Astrocyte (in vitro differentiated cells and primary cell): ENCODE measurements around the gene FCRLA.

Experiments used
- CTCF ChIP-seq: IDR thresholded peaks from 2 replicates; pipeline ENCODE4 v1.5.1; 2011; ENCODE audit warnings: low read depth, mild to moderate bottlenecking, inconsistent platforms, low read length, moderate library complexity; ENCODE audit not compliant: insufficient read depth
- EZH2 ChIP-seq: IDR thresholded peaks from 2 replicates; pipeline ENCODE4 v1.6.1; 2012; ENCODE audit warnings: mild to moderate bottlenecking, low read length, inconsistent platforms; ENCODE audit not compliant: insufficient read depth

GRCh38 chr1:161705537-161705936 lies 1.5 kb upstream of the FCRLA start:
- TF ChIP-seq CTCF: no peak
- no peak for TF ChIP-seq EZH2
